Muscle of back (tissue), 11 donors: ENCODE measurements around the gene MTIF3. TPM values are rescaled to one million over a fixed set of nuclear protein-coding genes. Genes with fewer than 3 reads are reported as not detected.

ENCODE experiments used
- DNase-seq, 3 donors: peaks; one replicate each; pipeline versions ENCODE4 v3.0.0 to v3.0.0-alpha.2; 2013
- polyA plus RNA-seq, 10 donors: library from polyadenylated mRNA; unstranded; fragments of 120-200 nt; gene quantifications; one replicate each; pipeline ENCODE4 v1.2.1, GENCODE V29; 2013; ENCODE audit not compliant: insufficient read length in 10 of 10

MTIF3 gene
- polyA plus RNA-seq, 10 donors, result 51.0 to 70.8 (median 58.6) TPM

DNA sequence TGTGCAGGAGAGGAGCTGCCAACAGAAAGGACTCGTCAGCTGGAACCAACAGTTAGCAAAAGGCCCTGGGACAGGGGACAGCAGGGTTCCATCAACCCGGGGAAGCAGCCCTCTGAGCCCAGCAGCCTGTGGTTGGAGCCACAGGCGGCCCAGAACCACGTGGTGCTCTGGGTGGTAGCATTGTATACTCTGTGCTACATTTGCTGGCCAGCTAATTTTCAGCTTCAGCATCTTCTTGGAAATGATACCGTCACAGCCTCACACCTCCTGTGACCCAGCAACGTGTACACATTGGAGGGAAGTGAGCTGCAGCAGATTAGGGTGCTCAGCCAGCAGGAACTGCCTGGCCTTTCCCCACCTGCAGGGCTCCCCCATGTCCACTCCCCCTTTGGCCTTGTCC lies 13.1 kb upstream of the MTIF3 start:
- DNase-seq, result no peak

DNA sequence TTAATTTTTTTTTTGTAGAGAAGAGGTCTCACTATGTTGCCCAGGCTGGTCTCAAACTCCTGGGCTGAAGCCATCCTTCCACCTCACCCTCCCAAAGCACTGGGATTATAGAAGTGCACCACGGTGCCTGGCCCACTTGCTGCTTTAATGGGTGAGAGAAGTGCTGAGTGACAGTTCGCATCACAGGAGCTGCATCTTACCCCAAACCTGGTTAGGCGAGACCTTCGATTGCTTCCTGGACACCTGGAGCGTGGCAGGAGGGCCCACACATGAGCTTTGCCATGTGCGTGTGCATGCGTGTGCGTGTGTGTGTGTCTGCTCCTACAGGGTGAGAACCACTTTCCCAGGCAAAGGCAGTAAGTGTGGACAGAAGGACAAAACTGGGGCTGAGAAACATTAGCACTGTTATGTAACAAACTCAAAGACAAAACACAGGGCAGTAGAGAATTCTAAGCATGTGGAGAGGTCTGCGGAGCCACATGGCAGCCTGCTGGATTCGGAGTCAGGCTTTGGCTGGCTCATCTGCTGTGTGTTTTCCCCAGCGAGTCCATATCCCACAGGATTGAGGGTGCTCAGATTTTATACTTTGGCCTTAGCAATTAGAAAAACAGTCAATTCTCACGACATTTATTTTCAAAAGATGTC lies 11.7 kb upstream of the MTIF3 start:
- DNase-seq, result no peak

DNA sequence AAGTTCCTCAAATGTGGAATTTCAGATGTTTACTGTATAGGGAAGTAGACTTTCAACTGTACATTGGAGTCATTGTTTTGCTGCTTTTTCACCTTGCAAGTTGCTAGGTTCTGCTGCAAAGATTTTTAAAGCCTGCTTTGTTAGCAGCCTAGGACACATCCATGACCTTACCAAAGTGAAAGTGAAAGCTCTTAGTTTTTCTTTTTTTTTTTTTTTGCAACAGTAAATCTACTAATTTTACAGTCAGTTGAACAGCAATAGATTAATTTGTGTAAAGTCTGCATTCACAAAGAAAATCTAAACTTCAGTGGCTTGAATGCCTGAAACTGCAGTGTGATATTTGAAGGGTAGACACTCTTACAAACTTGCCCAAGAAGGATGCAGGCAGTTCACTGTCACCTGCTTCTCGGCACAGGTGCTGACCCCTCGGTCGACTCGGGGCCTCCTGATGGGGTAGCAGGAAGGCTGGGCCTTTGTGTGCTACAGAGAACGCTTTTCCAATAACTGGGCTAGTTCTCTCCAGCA lies 5.0 kb upstream of the MTIF3 start:
- DNase-seq, result no peak

- DNase-seq, result peak in 2 of 3 donors; percentile 19 to 63
Measured at GRCh38 chr13:27450921-27451471, 632 bp upstream of the MTIF3 start.

DNA sequence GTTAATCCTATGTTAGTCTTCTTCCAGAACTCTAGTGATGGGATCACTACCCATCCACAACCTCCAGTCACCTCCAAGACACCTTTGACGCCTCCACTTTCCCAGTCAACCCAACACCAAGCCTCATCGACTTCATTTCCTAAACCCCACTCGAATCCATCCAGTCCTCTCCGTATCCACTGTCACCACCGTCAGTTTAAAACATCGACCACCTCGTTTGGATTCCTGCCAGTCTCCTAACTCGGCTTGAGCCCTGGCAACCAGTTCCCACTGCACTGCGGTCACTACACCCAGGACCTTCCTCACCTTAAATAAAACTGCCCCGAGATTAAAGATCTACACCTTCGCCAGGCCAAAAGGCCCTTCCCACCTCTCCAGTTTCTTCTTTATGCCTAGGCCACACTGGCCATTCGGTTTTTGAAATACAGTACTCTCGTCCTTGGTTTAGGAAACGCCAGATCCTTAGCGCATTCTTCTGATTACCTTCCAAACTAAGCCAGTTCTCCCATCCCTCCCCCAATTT lies 1.2 kb downstream of the MTIF3 start:
- peak in 1 of 3 donors; percentile 15 for DNase-seq

DNA sequence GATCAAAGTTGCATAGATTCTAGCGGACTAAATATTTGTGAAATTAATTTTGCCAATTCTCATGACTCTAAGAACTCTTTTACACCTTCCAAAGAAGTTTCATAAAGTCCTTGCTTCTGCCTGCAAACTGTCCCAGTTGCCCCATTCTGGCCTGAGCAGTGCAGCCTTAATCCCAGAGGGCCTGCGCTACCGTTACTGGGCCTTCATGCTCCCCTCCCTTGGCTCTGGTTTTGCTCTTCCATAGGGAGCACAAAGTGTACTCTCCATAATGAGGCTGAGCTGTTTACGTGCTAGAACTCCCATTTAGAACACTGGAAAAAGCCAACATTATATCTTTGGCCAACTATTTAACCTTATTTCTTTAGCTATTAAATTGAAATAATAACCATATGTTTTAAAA lies 2.1 kb downstream of the MTIF3 start:
- no peak for DNase-seq

DNA sequence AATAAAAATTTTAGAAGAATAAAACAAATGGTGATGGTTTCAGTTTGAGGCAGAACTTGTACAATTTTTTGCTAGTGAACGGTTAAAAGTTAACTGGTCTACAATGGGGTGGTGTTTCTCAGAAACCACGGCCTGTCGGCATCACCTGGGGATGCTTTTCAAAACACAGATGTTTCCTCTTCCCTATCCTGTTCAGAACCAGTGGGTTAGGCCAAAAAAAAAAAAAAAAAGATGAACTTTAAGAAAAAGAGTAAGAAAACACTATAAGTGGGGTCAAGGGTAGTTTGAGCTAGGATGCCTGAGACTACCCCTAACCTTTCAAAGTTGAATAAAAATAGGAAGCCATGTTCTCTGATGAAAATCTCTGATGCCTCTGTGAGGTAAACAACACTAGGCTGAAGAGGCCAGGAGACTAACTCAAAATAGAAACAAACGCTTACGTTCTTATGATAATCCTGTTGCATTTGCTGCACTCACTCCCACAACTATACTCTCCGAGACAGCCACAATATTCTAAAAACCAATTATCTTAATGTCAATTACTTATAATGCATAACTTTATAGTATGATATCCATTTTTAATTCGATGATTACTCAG lies 3.3 kb downstream of the MTIF3 start:
- DNase-seq, result peak in 1 of 3 donors; percentile 25

DNA sequence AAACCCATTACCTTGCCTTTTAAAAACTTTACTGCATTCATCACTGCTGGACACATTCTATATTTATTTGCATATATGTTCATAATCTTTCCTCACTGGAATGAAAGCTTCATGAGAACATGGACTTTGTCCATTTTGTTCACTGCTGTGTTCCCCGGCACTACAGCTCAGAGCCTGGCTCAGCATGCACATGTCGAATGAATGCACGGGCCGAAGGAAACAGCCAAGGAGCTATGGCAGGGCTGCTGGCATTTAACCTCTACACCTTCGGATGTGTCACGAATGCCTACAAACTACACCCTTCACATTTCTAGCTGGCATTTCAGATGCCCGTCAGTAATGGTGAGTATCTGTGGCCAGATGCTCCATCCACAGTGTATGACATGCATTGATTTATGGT lies 7.6 kb downstream of the MTIF3 start:
- DNase-seq, result no peak

DNA sequence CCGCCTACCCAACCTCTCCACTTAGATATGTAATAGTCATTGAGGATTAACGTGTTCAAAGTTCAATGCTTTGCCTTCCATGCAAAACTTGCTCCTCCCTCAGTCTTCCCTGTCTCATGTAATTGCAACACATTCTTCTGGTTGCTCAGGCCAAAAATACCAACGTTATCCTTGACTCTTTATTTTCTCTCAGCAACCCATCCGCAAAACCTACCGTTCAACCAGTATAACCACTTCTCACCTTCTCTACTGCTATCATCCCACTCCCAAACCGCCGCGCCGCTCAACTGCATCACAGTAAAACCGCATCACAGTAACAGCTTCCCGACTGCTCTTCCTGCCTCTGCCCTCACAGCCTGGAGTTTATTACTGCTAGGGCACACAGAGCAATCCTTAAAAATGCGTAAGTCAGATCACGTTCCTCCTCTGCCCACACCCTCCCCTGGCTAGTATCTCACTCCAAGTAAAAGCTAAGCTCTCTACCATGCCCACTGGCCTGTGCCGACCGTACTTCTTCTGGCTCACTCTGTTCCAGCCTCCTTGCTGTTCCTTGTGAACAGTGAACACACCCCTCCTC lies 8.2 kb downstream of the MTIF3 start:
- DNase-seq, result no peak

DNA sequence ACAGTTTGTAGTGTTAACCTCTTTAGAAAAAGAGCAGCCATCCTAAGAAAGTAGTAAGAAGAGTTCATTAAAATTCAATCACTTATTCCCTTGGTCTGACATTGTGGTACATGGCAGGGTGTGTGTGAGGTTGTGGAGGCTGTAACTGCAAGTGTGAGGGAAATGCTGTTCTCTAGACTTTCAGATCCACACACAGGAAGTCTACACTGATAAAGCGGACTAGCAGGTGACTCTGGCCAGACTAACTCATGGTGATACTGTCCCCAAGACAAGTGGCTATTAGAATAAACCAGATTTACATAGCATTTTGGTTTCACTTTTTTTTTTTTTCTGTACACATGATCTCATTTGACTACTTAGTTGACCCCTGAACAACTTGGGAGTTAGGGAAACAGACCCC lies 10.0 kb downstream of the MTIF3 start:
- DNase-seq, result no peak

DNA sequence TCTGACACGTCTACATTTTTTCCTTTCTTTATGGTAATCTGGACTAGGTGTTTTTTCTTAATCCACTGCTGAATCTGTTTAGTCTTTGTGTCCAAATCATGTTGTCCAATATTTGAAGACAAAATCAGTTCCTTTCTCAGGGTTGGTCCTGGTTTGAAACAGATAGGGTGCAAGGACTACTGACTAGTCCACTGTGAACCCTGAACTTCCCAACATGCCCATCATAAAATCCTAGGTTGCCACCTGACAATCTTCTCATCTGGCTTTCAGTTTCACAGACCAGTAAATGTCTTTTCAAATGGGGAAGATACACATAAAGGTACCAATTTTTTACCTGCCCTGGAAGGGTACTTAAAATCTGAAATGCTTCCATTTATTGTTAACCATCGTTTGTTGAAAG lies 13.2 kb downstream of the MTIF3 start:
- no peak for DNase-seq

DNA sequence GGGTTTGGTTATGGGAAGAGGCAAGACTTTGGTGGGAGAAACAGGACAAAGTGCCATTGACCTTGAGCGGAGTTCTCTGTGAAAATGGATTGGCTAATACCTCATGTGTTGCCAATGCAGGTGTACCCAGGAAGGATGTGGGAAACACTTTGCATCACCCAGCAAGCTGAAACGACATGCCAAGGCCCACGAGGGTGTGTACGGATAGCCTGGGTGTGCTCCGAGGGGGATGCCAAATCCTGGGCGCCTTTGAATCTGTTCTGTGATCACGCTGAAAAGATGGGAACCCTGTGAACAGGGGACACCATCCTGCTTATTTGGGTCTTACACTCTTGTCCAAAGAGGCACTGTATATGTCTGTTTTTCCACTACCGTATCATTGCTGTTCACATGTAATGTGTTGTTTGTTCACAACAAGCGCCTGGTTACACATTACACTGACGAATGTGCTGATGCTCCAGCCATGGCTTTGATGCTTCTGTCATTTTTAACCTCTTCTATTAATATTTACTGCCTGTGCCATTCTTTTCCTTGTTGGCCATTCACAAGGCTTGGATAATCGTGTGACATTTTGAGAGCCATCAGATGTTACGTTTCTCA lies 17.7 kb downstream of the MTIF3 start:
- DNase-seq, result no peak

DNA sequence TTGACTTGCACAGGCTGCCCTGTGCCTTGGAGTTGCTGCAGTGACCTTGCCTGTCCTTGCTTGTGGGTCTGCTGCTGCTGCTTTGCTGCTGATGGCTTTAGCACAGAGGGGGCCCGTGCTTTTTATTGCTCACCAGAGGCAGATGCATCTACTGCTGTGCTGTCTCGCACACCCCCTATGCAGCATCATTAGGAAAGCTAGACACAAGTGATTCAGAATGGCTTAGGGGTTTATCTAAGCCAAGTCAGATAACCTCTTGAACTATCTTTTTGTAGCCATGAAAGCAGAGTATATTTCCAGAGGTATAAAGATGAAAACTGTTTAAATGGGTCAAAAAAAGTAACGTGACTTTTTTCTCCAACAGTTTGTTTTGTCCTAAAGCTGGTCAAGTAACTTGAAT lies 18.2 kb downstream of the MTIF3 start:
- no peak for DNase-seq

GRCh38 chr13:27428160-27428559 lies 22.2 kb downstream of the MTIF3 start:
- no peak for DNase-seq

DNA sequence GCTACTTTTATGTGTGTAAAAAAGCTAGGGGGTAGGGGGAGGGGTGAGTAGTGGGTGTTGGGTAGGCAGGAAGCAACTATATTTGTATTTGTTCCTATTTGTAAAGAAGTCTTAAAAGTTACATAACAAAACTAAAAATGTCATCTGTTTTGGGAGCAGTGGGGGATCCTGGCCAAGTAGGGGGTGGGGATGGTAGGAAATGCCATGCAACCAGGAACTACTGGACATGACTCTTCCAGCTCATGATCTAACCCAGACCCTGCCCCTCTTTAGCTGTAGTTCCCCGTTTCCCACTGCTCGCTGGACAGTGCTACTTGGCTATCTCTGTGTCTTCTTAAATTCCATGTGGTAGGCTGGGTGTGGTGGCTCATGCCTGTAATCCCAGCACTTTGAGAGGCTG lies 22.7 kb downstream of the MTIF3 start:
- DNase-seq, result no peak

- DNase-seq, result peak in 2 of 3 donors; percentile 32 to 63
Measured at GRCh38 chr13:27425918-27426630, 24.3 kb downstream of the MTIF3 start.

- peak in 1 of 3 donors; percentile 25 for DNase-seq
Measured at GRCh38 chr13:27425158-27425917, 25.0 kb downstream of the MTIF3 start.

DNA sequence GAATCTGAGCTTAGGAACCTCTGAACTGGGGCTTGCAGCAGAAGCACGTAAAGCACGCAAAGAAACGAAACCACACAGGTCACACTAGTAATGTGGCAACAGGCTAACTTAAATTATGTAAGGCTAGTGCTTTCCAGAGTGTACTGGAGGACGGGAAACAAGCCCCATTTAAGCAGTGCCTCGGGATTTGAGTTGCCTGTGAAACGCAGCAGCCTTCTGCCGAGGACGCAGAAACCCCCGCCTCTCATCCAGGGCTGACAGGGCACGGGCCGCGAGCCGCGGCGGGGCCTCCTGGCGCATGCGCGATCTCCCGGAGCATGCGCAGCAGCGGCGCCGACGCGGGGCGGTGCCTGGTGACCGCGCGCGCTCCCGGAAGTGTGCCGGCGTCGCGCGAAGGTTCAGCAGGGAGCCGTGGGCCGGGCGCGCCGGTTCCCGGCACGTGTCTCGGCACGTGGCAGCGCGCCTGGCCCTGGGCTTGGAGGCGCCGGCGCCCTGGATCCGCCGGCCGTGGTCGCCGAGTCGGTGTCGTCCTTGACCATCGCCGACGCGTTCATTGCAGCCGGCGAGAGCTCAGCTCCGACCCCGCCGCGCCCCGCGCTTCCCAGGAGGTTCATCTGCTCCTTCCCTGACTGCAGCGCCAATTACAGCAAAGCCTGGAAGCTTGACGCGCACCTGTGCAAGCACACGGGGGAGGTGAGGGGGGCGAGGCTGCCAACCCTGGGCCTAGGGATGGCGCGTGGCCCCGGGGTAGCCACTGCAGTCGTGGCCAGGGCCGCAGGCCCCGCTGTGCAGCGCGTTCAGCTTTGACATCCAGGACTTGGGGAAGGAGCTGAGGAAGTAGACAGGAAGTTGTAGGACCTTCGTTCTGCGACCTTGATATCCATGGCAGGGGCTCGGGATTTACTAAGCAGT lies 25.9 kb downstream of the MTIF3 start, which contains the start of gene GTF3A:
TSS of gene GTF3A (plus strand) at position 374 of the 912 bp plus-strand sequence.
- DNase-seq, result peak; percentile 89 to 96 (median 95)

- no peak for DNase-seq
Measured at GRCh38 chr13:27423333-27423732, 27.0 kb downstream of the MTIF3 start.
